Mucosa of descending colon (tissue), 3 donors: ENCODE results near the gene FBN1. TPM values are rescaled to one million over a fixed set of nuclear protein-coding genes. Genes with fewer than 3 reads are reported as not detected.

ENCODE experiments used
- ATAC-seq: fragments of 200-7000 bp; cut with Tn5 transposase; one replicate; pipeline ENCODE4 v1.9.1; 2020; ENCODE audit warnings: mild to moderate bottlenecking, moderate library complexity
- DNase-seq, 3 donors: peaks; one replicate each; pipeline ENCODE4 v3.0.0-alpha.2; 2020
- H3K36me3 ChIP-seq: fragments of 200-600 bp; one replicate; pipeline ENCODE4 v1.8.0; 2021; ENCODE audit warnings: low read depth, mild to moderate bottlenecking
- H3K4me1 ChIP-seq: fragments of 200-600 bp; one replicate; pipeline ENCODE4 v1.8.0; 2021; ENCODE audit warnings: low read depth, mild to moderate bottlenecking
- H3K4me3 ChIP-seq: fragments of 200-600 bp; one replicate; pipeline ENCODE4 v1.8.0; 2021; ENCODE audit warnings: mild to moderate bottlenecking
- H3K9me3 ChIP-seq: fragments of 200-600 bp; one replicate; pipeline ENCODE4 v1.8.0; 2021; ENCODE audit warnings: mild to moderate bottlenecking
- CTCF ChIP-seq: fragments of 200-600 bp; IDR thresholded peaks from one replicate; pipeline ENCODE4 v1.8.0; 2022; ENCODE audit warnings: antibody characterized with exemption, mild to moderate bottlenecking
- intact Hi-C, 2 donors: fragments of 100-400 bp; cut with DNase I in 1 of 2; cut with micrococcal nuclease in 1 of 2; formaldehyde crosslinking; loops; one replicate each; pipeline versions ENCODE4 v1.11.0 to v1.11.1; 2022; cut with DNase I, micrococcal nuclease
- total RNA-seq, 3 donors: library from RNA; stranded (reverse); fragmentation: NEBNext Ultra II Directional in 2 of 3; extraction: Animal tissue kit (Norgen Biotek cat#: 25700) in 2 of 3; gene quantifications; one replicate each; pipeline versions ENCODE4 v1.2.1 to v1.2.4, GENCODE V29; 2021 to 2023
- donor health status: DM: no; HTN: no; CAD: no; lungs with moderate emphysema.
- donor health status: DM: no; HTN: no; CAD: no.
- donor health status: DM: no; HTN: yes; CAD: no.

Gene FBN1
- total RNA-seq, 3 donors from 2014 or later, result 9.3 to 47.9 (median 35.9) TPM

- no peak for TF ChIP-seq CTCF
- intact Hi-C loops, result no loop called here
Observed at GRCh38 chr15:48601095-48601494, 44.4 kb downstream of the FBN1 start.

GRCh38 chr15:48596841-48597240, 48.7 kb downstream of the FBN1 start:
- intact Hi-C loops, result no loop called here
- Histone ChIP-seq H3K9me3 (no peaks in the 10 kb centered on the region), H3K4me3 (no peak overlapping the region), H3K36me3 (no peaks in the 10 kb centered on the region), H3K4me1 (no peaks in the 10 kb centered on the region)
- TF ChIP-seq CTCF, result no peak
- ATAC-seq (no peak), DNase-seq (no peak)

More at GRCh38 chr15:48601095-48601494, 44.4 kb downstream of the FBN1 start:
- H3K4me1 ChIP-seq, result no peaks in the 10 kb centered on the region
- no peak for DNase-seq
- ATAC-seq, result no peak
- H3K36me3 ChIP-seq, result no peaks in the 10 kb centered on the region
- H3K9me3 ChIP-seq, result no peaks in the 10 kb centered on the region
- no peak overlapping the region for H3K4me3 ChIP-seq

GRCh38 chr15:48596415-48596814, 49.1 kb downstream of the FBN1 start:
- no peaks in the 10 kb centered on the region for H3K36me3 ChIP-seq
- TF ChIP-seq CTCF, result no peak
- no peak overlapping the region for H3K4me3 ChIP-seq
- ATAC-seq (no peak), DNase-seq (no peak)
- intact Hi-C loops, result no loop called here
- H3K4me1 ChIP-seq, result no peaks in the 10 kb centered on the region
- no peaks in the 10 kb centered on the region for H3K9me3 ChIP-seq

GRCh38 chr15:48595981-48596380, 49.5 kb downstream of the FBN1 start:
- no peak for TF ChIP-seq CTCF
- no peak for ATAC-seq

GRCh38 chr15:48592933-48593332, 52.6 kb downstream of the FBN1 start:
- TF ChIP-seq CTCF, result no peak
- no peak for ATAC-seq
- Histone ChIP-seq H3K4me1 (no peaks in the 10 kb centered on the region), H3K4me3 (no peak overlapping the region), H3K9me3 (no peaks in the 10 kb centered on the region), H3K36me3 (no peaks in the 10 kb centered on the region)
- DNase-seq, result no peak
- intact Hi-C loops, result no loop called here

More at GRCh38 chr15:48595981-48596380, 49.5 kb downstream of the FBN1 start:
- intact Hi-C loops, result no loop called here
- Histone ChIP-seq H3K36me3 (no peaks in the 10 kb centered on the region), H3K4me3 (no peak overlapping the region), H3K4me1 (no peaks in the 10 kb centered on the region), H3K9me3 (no peaks in the 10 kb centered on the region)
- no peak for DNase-seq

- Histone ChIP-seq H3K4me1 (no peaks in the 10 kb centered on the region), H3K36me3 (no peaks in the 10 kb centered on the region), H3K9me3 (no peaks in the 10 kb centered on the region), H3K4me3 (no peak overlapping the region)
- DNase-seq (no peak), ATAC-seq (no peak)
- intact Hi-C loops, result no loop called here
- no peak for TF ChIP-seq CTCF
Observed at GRCh38 chr15:48592221-48592731, 53.2 kb downstream of the FBN1 start.
